KMS-11 (cell line): ENCODE data around the gene DCST1.

Experiments used
- H2AFZ ChIP-seq: fragments of 200-600 bp; sonication (generic); 2 replicates; pipeline ENCODE4 v1.6.1; 2016; ENCODE audit warnings: antibody characterized with exemption, mixed run types, low read depth
- H3K27ac ChIP-seq: fragments of 200-600 bp; sonication (generic); 2 replicates; pipeline ENCODE4 v1.6.1; 2016; ENCODE audit warnings: mild to moderate bottlenecking, mixed run types
- H3K27me3 ChIP-seq: fragments of 200-600 bp; sonication (generic); 2 replicates; pipeline ENCODE4 v1.6.1; 2017; ENCODE audit warnings: mild to moderate bottlenecking, low read depth, mixed run types, moderate library complexity; ENCODE audit not compliant: insufficient read depth
- H3K36me3 ChIP-seq: fragments of 200-600 bp; sonication (generic); 2 replicates; pipeline ENCODE4 v1.6.1; 2017; ENCODE audit warnings: mild to moderate bottlenecking, mixed run types; ENCODE audit not compliant: insufficient read depth
- H3K4me1 ChIP-seq: fragments of 200-600 bp; sonication (generic); 2 replicates; pipeline ENCODE4 v1.6.1; 2016; ENCODE audit warnings: mild to moderate bottlenecking, low read depth, mixed run types; ENCODE audit not compliant: poor library complexity, severe bottlenecking
- H3K4me2 ChIP-seq: fragments of 200-600 bp; sonication (generic); 2 replicates; pipeline ENCODE4 v1.7.0; 2016; ENCODE audit warnings: mild to moderate bottlenecking, mixed run types
- H3K4me3 ChIP-seq: fragments of 200-600 bp; sonication (generic); IDR thresholded peaks from 2 replicates; pipeline ENCODE4 v1.6.1; 2017; ENCODE audit warnings: low read depth, low read length, mixed read lengths; ENCODE audit not compliant: insufficient read depth
- H3K79me2 ChIP-seq: fragments of 200-600 bp; sonication (generic); 2 replicates; pipeline ENCODE4 v1.6.1; 2016; ENCODE audit warnings: low read depth, mixed run types; ENCODE audit not compliant: insufficient read depth
- H3K9ac ChIP-seq: fragments of 200-600 bp; sonication (generic); 2 replicates; pipeline ENCODE4 v1.6.1; 2016; ENCODE audit warnings: mild to moderate bottlenecking, mixed run types
- H4K20me1 ChIP-seq: fragments of 200-600 bp; sonication (generic); 2 replicates; pipeline ENCODE4 v1.6.1; 2016; ENCODE audit warnings: mild to moderate bottlenecking, mixed run types; ENCODE audit not compliant: insufficient read depth
- TF ChIP-seq, protein P1 (sequence below): fragments of 200-600 bp; sonication (generic); conservative IDR thresholded peaks from 2 replicates; pipeline ENCODE4 v1.6.1; 2017; ENCODE audit warnings: low read depth, mild to moderate bottlenecking, antibody characterized with exemption, low read length, moderate library complexity, mixed read lengths

DCST1 gene

DNA sequence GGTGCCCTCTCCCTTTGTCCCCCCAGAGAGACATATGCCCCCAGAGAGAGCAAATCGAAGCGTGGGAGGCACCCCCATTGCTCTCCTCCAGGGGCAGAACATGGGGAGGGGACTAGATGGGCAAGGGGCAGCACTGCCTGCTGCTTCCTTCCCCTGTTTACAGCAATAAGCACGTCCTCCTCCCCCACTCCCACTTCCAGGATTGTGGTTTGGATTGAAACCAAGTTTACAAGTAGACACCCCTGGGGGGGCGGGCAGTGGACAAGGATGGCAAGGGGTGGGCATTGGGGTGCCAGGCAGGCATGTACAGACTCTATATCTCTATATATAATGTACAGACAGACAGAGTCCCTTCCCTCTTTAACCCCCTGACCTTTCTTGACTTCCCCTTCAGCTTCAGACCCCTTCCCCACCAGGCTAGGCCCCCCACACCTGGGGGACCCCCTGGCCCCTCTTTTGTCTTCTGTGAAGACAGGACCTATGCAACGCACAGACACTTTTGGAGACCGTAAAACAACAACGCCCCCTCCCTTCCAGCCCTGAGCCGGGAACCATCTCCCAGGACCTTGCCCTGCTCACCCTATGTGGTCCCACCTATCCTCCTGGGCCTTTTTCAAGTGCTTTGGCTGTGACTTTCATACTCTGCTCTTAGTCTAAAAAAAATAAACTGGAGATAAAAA lies 53.4 kb downstream of the DCST1 start:
- no peak overlapping the region; the same call in 1 of the 2 replicates for H3K9ac ChIP-seq
- H3K4me2 ChIP-seq = peak overlapping the region; percentile 91; the same call in 1 of the 2 replicates
- TF ChIP-seq, protein P1, sequence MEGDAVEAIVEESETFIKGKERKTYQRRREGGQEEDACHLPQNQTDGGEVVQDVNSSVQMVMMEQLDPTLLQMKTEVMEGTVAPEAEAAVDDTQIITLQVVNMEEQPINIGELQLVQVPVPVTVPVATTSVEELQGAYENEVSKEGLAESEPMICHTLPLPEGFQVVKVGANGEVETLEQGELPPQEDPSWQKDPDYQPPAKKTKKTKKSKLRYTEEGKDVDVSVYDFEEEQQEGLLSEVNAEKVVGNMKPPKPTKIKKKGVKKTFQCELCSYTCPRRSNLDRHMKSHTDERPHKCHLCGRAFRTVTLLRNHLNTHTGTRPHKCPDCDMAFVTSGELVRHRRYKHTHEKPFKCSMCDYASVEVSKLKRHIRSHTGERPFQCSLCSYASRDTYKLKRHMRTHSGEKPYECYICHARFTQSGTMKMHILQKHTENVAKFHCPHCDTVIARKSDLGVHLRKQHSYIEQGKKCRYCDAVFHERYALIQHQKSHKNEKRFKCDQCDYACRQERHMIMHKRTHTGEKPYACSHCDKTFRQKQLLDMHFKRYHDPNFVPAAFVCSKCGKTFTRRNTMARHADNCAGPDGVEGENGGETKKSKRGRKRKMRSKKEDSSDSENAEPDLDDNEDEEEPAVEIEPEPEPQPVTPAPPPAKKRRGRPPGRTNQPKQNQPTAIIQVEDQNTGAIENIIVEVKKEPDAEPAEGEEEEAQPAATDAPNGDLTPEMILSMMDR = peak; percentile 49; the same call in 1 of the 2 replicates
- no peaks in the 10 kb centered on the region for H4K20me1 ChIP-seq
- no peak overlapping the region; the same call in 1 of the 2 replicates for H2AFZ ChIP-seq
- H3K27ac ChIP-seq = no peak overlapping the region
- H3K79me2 ChIP-seq = no peaks in the 10 kb centered on the region
- peaks cover 48% of the 10 kb centered on the region for H3K4me1 ChIP-seq
- H3K36me3 ChIP-seq = no peaks in the 10 kb centered on the region
- H3K27me3 ChIP-seq = peaks cover 18% of the 10 kb centered on the region
- H3K4me3 ChIP-seq = no peak overlapping the region

DNA sequence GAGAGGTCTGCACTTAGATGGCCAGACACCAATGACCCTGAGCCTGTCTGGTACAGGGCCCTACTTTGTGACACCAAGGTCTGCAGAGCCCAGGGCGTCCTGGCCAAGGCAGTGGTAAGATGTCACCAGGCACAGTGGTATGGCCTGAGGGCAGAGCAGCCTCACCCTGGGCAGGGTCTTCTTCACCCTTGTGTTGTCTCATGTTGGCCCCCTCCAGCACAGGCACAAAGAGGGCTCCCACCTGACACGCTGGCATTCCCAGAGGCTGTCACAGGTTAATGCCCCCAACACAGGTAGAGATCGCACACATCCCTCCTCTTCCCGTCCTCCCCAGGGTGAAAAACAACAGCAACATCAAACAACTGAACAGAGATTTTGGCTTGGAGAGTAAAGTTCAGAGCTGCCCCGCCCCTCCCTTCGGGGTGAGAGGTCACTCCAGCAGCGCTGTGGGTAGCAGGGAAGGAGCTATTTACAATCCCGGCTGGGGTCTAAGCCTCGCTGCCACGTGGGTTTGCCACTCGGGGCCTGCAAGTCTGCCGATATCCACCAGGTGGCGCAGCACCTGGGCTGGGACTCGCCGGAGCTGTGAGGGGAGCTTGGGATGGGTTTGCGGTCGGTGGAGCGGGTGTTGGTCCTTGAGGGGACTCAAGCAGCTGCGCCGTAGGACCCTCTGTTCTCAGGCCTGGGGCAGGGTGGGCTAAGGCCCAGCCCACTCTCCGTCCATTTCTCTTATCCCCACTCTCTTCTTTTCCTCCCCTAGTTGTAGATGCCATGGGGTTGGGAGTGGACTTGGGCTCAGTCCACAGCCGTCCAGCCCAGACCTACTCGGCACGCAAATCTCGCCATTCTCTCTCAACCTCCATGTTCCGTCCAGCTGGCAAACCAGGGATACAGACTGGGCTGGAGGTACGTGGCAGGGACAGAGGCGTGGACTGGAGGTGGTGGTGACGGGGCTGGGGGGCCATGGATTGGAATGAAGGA lies 57.7 kb downstream of the DCST1 start:
- no peaks in the 10 kb centered on the region for H3K79me2 ChIP-seq
- TF ChIP-seq, protein P1 = peak; percentile 100
- peak overlapping the region; percentile 84 for H2AFZ ChIP-seq
- peaks cover 34% of the 10 kb centered on the region for H3K4me1 ChIP-seq
- H3K4me3 ChIP-seq = peak overlapping the region; percentile 77
- H3K9ac ChIP-seq = peak overlapping the region; percentile 3; the same call in 1 of the 2 replicates
- H4K20me1 ChIP-seq = no peaks in the 10 kb centered on the region
- peak overlapping the region; percentile 47 for H3K4me2 ChIP-seq
- peaks cover under 1% of the 10 kb centered on the region; the same call in 1 of the 2 replicates for H3K27me3 ChIP-seq
- no peaks in the 10 kb centered on the region for H3K36me3 ChIP-seq
- no peak overlapping the region for H3K27ac ChIP-seq

- TF ChIP-seq, protein P1 = no peak
- Histone ChIP-seq H3K4me2 (no peak overlapping the region), H3K27me3 (peaks cover 3% of the 10 kb centered on the region; the same call in 1 of the 2 replicates), H3K36me3 (no peaks in the 10 kb centered on the region), H3K4me3 (peak overlapping the region; percentile 49), H4K20me1 (no peaks in the 10 kb centered on the region), H2AFZ (no peak overlapping the region), H3K4me1 (peaks cover 27% of the 10 kb centered on the region), H3K79me2 (no peaks in the 10 kb centered on the region), H3K9ac (no peak overlapping the region), H3K27ac (no peak overlapping the region)
Measured at GRCh38 chr1:155092131-155092530, 58.5 kb downstream of the DCST1 start.

DNA sequence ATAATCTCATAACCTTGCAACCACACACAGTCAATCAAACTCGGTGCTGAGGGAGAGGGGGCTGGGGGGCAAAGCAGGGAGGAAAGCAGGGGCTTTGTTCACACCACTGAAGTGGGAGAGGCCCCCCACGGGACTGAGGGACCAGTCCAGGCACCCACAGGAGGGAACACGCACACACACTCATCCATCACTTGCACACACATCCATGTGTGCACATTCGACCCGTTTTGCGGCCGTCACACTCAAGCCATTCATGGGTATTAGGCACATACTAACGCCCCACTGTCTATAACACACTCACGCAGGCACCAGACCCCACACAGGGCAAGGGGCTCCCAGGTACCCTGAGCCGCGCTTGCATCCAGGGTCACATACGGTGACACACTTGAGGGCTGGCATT lies 59.0 kb downstream of the DCST1 start:
- H3K79me2 ChIP-seq = no peaks in the 10 kb centered on the region
- H3K4me2 ChIP-seq = no peak overlapping the region
- no peak overlapping the region for H2AFZ ChIP-seq
- peaks cover 3% of the 10 kb centered on the region; the same call in 1 of the 2 replicates for H3K27me3 ChIP-seq
- no peaks in the 10 kb centered on the region for H3K36me3 ChIP-seq
- H3K4me3 ChIP-seq = no peak overlapping the region
- H3K27ac ChIP-seq = no peak overlapping the region
- TF ChIP-seq, protein P1 = no peak
- H4K20me1 ChIP-seq = no peaks in the 10 kb centered on the region
- H3K9ac ChIP-seq = no peak overlapping the region
- H3K4me1 ChIP-seq = peaks cover 25% of the 10 kb centered on the region
